Effector CD8-positive, alpha-beta T cell (primary cell): Measurements from ENCODE around the gene SLC25A47.
"Not testable (repeated sequence)": the region's sequence is repeated elsewhere in the genome, so short reads cannot be mapped to it uniquely, and the experiment has no call there.

Experiments
- DNase-seq: peaks from one replicate; lab custom pipeline; 2025; lab: John Stamatoyannopoulos, UW

SLC25A47 gene

DNA sequence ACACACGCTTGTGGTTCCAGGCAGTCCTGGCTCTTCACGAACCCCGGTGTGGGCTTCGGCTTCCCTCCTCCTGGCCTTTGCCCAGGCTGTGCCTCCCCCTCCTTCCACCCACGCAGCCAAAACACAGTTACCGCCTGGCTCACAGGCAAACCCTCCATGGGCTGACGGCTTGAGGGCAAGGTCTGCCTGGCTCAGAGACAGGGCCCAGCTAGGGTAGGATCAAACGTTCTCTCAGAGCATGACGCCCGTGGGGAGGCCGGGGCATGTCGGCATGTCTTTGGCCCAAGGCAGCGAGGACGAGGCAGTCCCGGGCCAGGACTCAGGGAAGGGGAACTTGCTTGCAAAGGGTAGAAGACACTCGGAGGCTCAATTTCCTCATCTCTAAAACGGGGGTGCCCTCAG lies 2.1 kb downstream of the SLC25A47 start:
- no peak for DNase-seq

DNA sequence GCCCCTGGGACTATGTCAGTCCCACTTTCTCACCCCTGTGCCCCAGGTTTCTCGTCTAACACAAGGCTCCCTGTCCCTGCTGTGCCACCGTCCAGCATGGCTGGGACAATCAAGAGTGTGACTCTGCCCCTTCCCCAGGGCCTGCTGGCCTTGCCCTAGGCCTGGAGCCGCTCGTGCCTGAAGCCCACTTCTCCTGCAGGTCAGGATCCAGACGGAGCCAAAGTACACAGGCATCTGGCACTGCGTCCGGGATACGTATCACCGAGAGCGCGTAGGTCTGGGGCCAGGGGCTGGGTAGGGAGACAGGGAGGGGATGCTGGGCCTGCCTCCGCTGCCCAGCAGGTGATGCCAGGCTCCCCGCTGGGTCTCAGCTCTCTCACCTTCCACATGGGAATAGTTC lies 2.8 kb downstream of the SLC25A47 start:
- no peak for DNase-seq

DNA sequence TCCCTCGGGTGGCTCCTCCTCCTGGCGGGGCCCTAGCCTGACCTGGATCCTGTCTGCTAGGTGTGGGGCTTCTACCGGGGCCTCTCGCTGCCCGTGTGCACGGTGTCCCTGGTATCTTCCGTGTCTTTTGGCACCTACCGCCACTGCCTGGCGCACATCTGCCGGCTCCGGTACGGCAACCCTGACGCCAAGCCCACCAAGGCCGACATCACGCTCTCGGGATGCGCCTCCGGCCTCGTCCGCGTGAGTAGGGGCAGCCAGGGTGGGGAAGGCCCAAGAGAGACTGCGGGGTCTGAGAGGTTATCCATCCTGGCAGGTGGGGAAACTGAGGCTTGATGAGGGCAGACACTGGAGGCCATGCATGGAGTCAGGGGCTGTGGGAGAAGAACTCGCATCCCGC lies 4.0 kb downstream of the SLC25A47 start:
- no peak for DNase-seq

DNA sequence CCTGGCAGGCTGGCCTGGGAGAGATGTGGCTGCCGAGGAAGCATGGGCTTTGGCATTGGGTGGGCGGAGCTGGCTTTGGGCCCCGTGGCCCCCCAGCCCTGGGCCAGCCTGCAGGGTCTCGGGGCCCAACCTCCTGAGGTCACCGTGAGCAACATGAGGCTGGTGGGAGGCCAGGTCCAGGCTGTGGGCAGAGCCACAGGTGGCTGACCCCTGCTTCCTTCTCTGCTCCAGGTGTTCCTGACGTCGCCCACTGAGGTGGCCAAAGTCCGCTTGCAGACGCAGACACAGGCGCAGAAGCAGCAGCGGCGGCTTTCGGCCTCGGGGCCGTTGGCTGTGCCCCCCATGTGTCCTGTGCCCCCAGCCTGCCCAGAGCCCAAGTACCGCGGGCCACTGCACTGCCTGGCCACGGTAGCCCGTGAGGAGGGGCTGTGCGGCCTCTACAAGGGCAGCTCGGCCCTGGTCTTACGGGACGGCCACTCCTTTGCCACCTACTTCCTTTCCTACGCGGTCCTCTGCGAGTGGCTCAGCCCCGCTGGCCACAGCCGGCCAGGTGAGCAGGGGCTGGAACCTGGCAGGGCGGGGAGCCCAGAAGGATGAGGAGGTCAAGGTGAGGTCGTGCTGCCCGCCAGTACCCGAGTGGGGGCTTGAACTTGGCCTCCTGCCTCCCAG lies 5.5 kb downstream of the SLC25A47 start:
- DNase-seq: no peak

DNA sequence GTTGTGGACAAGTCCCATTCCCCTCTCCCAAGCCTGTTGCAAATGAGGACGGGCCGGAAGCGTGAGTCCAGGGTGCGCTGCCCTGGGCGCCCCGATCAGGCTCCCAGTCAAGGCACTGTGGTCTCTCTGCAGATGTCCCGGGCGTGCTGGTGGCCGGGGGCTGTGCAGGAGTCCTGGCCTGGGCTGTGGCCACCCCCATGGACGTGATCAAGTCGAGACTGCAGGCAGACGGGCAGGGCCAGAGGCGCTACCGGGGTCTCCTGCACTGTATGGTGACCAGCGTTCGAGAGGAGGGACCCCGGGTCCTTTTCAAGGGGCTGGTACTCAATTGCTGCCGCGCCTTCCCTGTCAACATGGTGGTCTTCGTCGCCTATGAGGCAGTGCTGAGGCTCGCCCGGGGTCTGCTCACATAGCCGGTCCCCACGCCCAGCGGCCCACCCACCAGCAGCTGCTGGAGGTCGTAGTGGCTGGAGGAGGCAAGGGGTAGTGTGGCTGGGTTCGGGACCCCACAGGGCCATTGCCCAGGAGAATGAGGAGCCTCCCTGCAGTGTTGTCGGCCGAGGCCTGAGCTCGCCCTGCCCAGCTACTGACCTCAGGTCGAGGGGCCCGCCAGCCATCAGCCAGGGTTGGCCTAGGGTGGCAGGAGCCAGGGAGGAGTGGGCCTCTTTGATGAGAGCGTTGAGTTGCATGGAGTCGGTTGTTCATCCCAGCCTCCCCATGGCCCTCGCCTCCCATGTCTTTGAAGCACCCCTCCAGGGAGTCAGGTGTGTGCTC lies 6.3 kb downstream of the SLC25A47 start:
- DNase-seq: no peak

GRCh38 chr14:100330007-100330344 lies 6.8 kb downstream of the SLC25A47 start:
- no peak for DNase-seq

GRCh38 chr14:100330388-100330931 lies 7.3 kb downstream of the SLC25A47 start:
- DNase-seq: no peak

DNA sequence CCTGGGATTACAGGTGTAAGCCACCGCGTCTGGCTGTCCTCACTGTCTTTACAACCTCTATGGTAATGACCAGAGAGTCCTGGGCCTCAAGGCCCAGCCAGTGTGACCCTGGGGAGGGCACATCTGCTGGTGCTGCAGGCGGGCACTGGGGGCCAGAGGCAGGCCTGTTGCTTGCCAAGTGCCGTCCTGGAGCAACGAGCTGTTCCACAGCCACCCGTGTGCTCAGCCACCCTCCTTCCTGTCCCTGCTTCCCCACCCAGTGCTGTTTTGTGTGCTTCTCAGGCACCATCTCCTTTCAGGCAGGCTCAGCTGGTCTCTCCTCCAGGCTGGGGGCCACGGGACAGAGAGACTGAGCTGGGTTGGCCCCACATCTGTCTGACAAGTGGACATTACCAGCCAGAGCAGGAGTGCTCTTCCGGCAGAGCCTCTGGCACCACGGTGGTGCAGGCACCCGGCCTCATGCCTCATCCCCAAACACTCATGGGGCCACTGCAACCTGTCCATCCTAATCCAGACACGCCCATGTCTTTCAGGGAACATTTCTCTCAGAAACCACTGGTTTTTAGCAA lies 9.0 kb downstream of the SLC25A47 start:
- DNase-seq: no peak

DNA sequence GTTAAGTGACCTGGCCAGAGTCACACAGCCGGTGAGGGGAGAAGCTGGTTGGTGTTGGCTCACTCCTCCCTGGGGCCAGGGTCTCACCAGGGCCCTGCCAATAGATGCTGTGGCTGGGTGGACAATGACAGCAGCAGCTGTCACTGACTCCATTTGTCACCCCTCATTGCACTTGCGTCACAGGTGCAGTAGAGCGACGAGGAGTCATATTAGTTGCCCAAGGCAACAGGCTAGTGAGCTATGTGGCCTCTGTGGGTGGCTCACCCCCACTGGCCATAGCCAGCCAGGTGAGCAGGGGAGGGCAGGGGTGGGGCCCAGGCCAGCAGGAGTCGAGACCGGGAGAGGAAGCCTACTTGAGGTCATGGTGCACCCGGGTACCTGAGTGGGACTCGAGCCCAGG lies 9.7 kb downstream of the SLC25A47 start:
- no peak for DNase-seq

DNA sequence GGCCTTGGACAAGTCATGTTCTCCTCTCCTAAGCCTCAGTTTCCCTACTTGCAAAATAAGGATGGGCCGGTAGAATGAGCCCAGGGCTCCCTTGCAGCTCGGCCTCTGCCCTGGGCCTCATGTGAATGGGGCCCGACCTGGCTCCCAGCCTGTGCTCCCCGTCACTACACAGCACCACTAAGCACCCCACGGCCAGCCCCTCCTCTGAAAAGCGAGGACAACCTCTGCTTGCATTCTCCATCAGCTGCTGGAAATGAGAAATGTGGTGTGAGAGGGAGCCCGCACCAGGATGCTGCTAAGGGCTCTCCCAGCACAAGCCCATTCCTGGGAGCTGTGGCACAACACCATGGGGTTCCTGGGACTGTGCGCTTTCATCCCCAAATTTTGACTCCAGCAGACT lies 10.2 kb downstream of the SLC25A47 start:
- DNase-seq: no peak

GRCh38 chr14:100333827-100334226 lies 10.7 kb downstream of the SLC25A47 start:
- DNase-seq: no peak

GRCh38 chr14:100334904-100335303 lies 11.8 kb downstream of the SLC25A47 start:
- DNase-seq: no peak

DNA sequence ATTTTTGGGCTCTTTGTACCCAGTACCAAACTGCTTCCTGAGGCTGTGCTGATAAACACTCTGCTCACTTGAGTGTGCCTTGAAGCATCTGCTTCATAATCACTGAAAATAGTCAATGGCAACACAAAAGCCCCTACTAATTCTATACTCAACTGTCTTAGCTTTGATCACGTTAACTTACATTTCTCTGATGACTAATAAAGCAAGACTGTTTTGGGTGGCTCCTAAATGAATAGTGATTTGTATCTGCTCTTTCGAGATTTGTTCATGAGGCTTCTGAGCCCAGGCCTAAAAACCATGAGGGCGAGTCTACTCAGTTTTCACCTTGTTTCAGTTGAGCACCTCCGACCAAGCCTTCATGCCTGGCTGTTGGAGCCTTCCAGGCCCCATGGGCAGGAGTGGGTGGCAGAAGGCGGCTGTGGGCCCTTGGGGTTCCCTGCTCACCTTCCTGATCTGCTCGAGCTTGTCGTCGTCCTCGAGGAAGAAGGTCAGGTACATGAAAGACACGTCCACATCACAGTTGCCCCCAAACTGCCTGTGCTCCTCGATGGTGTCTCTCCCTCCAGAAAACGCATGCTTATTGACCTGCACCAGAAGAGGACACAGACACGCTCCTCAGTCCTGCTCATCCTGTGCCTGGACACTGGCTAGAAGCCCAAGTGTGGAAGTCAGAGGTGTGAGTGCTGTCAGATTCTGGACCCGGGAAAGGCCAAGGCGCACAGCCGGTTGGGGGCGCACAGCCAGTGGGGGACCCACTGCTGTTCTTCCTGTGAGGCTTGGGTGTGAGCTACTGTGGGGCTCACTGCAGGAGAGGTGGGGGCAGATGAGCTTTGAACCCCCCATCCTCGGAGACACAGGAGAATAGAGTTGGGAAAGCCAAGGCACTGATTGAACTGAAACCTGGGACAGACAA lies 13.7 kb downstream of the SLC25A47 start:
- no peak for DNase-seq

- DNase-seq: no peak
Observed at GRCh38 chr14:100339766-100340422, 16.8 kb downstream of the SLC25A47 start.

GRCh38 chr14:100340423-100340813 lies 17.3 kb downstream of the SLC25A47 start:
- DNase-seq: no peak

DNA sequence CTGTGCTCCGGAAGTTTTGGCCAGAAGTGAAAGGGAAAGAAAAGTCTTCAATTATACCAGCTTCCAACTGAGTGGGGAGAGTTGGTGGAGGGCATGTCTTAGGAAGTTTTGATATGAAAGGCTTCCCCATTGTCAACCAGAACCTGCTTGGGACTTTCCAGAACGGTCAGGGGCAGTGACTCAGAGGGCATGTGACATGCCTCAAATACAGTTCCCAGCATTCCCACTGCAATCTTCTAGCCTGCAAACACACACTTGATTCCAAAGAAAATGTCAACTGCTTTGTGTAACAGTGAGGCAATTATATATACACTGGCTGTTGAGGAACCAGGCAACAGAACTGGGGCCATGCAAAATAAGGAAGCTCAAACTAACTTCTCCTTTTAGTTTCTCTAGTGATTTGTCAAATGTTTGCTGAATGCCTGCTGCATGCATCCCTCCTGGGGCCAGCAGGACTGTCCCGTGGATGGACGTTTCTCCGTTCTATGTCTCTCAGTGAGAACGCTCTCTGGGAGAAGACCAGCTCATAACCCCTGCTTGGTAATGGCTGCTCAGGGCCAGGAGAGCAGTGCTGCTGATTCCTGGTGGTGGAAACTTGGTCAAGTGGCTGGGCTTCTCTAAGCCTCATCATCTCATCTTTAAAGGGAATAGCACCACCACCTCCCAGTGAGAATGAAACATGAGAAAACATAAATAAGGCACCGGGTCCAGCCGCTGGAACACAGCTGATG lies 18.3 kb downstream of the SLC25A47 start:
- no peak for DNase-seq

GRCh38 chr14:100342195-100342594 lies 19.1 kb downstream of the SLC25A47 start:
- DNase-seq: no peak

DNA sequence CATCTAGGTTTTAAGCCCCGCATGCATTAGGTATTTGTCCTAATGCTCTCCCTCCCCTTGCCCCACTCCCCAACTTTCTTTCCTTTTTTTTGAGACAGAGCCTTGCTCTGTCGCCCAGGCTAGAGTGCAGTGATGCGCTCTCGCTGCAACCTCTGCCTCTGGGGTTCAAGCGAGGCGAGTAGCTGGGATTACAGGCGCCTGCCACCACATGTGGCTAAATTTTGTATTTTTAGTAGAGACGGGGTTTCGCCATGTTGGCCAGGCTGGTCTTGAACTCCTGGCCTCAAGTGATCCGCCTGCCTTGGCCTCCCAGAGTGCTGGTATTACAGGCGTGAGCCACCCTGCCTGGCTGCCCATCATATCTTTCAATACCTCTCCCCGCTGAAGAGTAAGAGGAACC lies 19.7 kb downstream of the SLC25A47 start:
- not testable (repeated sequence) for DNase-seq

- not testable (repeated sequence) for DNase-seq
Observed at GRCh38 chr14:100344657-100345056, 21.5 kb downstream of the SLC25A47 start.

DNA sequence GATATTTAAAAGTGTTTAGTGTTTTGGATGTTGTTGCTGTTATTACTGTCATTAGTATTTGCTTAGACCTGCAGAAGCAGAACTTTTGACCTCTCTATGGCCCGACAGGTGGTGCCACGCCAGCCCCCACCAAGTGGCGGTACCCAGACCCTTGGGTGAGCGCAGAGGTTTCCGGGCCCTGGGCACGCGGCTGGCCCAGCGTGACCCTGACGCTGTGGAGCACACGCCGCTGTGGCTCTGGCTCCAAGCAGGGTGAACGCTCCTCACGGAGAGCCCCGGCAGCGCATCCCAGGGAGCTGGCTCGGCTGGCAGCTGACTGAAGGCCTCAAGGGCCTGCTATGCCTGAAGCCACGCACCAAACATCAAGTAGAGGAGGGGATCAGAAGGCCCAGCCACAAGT lies 22.6 kb downstream of the SLC25A47 start:
- DNase-seq: no peak
